SK-N-SH treated with all-trans-retinoic acid at 6 μM for 48 hours (cell line): ENCODE data around the gene RRM1.

Experiments
- ARNTL ChIP-seq: fragments of 450-650 bp; formaldehyde crosslinking; IDR thresholded peaks from 2 replicates; pipeline ENCODE4 v1.5.0; 2020; ENCODE audit warnings: low read depth, mild to moderate bottlenecking, moderate library complexity, borderline replicate concordance
- BACH2 ChIP-seq: fragments of 250-450 bp; sonication (Bioruptor Pico); IDR thresholded peaks from 2 replicates; pipeline ENCODE4 v1.9.0; 2021; ENCODE audit warnings: mild to moderate bottlenecking, borderline replicate concordance
- CSDC2 ChIP-seq: fragments of 250-450 bp; sonication (Bioruptor Pico); IDR thresholded peaks from 2 replicates; pipeline ENCODE4 v1.5.0; 2020; ENCODE audit warnings: mild to moderate bottlenecking, moderate library complexity
- OSR1 ChIP-seq: fragments of 250-450 bp; sonication (Bioruptor Pico); IDR thresholded peaks from 2 replicates; pipeline ENCODE4 v1.8.0; 2022; ENCODE audit warnings: moderate library complexity, mild to moderate bottlenecking, inconsistent platforms
- POU6F1 ChIP-seq: fragments of 250-450 bp; sonication (Bioruptor Pico); IDR thresholded peaks from 2 replicates; pipeline ENCODE4 v1.8.0; 2021; ENCODE audit warnings: low read depth, mild to moderate bottlenecking, moderate library complexity, borderline replicate concordance
- PPARA ChIP-seq: fragments of 250-450 bp; sonication (Bioruptor Pico); IDR thresholded peaks from 2 replicates; pipeline ENCODE4 v1.5.0; 2020; ENCODE audit warnings: mild to moderate bottlenecking, borderline replicate concordance
- SNAI2 ChIP-seq: fragments of 250-450 bp; sonication (Bioruptor Pico); IDR thresholded peaks from 2 replicates; pipeline ENCODE4 v1.5.0; 2020; ENCODE audit warnings: mild to moderate bottlenecking, moderate library complexity
- TSHZ2 ChIP-seq: fragments of 250-450 bp; sonication (Bioruptor Pico); IDR thresholded peaks from 2 replicates; pipeline ENCODE4 v1.5.0; 2020; ENCODE audit warnings: mild to moderate bottlenecking, moderate library complexity
- ZC3H10 ChIP-seq: fragments of 250-450 bp; sonication (Bioruptor Pico); IDR thresholded peaks from 2 replicates; pipeline ENCODE4 v1.5.1; 2021; ENCODE audit warnings: mild to moderate bottlenecking, moderate library complexity
- ZFP3 ChIP-seq: fragments of 250-450 bp; sonication (Bioruptor Pico); IDR thresholded peaks from 2 replicates; pipeline ENCODE4 v1.5.0; 2020; ENCODE audit warnings: mild to moderate bottlenecking, moderate library complexity
- ZFP30 ChIP-seq: fragments of 450-650 bp; formaldehyde crosslinking; IDR thresholded peaks from 2 replicates; pipeline ENCODE4 v1.5.0; 2022; ENCODE audit warnings: mild to moderate bottlenecking, moderate library complexity
- ZNF70 ChIP-seq: fragments of 450-650 bp; formaldehyde crosslinking; IDR thresholded peaks from 2 replicates; pipeline ENCODE4 v1.5.0; 2020; ENCODE audit warnings: mild to moderate bottlenecking, moderate library complexity
- TF ChIP-seq, protein P1 (sequence below): fragments of 250-450 bp; sonication (Bioruptor Pico); IDR thresholded peaks from 2 replicates; pipeline ENCODE4 v1.8.0; 2020; ENCODE audit warnings: mild to moderate bottlenecking, moderate library complexity, borderline replicate concordance
- TF ChIP-seq, protein P2 (sequence below): fragments of 250-450 bp; sonication (Bioruptor Pico); IDR thresholded peaks from 2 replicates; pipeline ENCODE4 v1.5.1; 2020; ENCODE audit warnings: low read depth, mild to moderate bottlenecking, moderate library complexity

GRCh38 chr11:4178813-4179662, 84.4 kb downstream of the RRM1 start:
- no peak for TF ChIP-seq ZFP30 (CRISPR knock-in tag)
- no peak for TF ChIP-seq TSHZ2 (CRISPR knock-in tag)
- TF ChIP-seq PPARA (CRISPR knock-in tag), result no peak
- no peak for TF ChIP-seq ZFP3 (CRISPR knock-in tag)
- TF ChIP-seq CSDC2 (CRISPR knock-in tag), result no peak
- no peak for TF ChIP-seq ZNF70 (CRISPR knock-in tag)
- no peak for TF ChIP-seq OSR1 (CRISPR knock-in tag)
- TF ChIP-seq POU6F1, result no peak
- TF ChIP-seq, protein P1, sequence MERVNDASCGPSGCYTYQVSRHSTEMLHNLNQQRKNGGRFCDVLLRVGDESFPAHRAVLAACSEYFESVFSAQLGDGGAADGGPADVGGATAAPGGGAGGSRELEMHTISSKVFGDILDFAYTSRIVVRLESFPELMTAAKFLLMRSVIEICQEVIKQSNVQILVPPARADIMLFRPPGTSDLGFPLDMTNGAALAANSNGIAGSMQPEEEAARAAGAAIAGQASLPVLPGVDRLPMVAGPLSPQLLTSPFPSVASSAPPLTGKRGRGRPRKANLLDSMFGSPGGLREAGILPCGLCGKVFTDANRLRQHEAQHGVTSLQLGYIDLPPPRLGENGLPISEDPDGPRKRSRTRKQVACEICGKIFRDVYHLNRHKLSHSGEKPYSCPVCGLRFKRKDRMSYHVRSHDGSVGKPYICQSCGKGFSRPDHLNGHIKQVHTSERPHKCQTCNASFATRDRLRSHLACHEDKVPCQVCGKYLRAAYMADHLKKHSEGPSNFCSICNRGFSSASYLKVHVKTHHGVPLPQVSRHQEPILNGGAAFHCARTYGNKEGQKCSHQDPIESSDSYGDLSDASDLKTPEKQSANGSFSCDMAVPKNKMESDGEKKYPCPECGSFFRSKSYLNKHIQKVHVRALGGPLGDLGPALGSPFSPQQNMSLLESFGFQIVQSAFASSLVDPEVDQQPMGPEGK, result no peak
- TF ChIP-seq ZC3H10 (CRISPR knock-in tag), result no peak
- no peak for TF ChIP-seq ARNTL (CRISPR knock-in tag)
- TF ChIP-seq, protein P2, sequence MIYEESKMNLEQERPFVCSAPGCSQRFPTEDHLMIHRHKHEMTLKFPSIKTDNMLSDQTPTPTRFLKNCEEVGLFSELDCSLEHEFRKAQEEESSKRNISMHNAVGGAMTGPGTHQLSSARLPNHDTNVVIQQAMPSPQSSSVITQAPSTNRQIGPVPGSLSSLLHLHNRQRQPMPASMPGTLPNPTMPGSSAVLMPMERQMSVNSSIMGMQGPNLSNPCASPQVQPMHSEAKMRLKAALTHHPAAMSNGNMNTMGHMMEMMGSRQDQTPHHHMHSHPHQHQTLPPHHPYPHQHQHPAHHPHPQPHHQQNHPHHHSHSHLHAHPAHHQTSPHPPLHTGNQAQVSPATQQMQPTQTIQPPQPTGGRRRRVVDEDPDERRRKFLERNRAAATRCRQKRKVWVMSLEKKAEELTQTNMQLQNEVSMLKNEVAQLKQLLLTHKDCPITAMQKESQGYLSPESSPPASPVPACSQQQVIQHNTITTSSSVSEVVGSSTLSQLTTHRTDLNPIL (CRISPR knock-in tag), result no peak
- TF ChIP-seq BACH2, result no peak
- TF ChIP-seq SNAI2 (CRISPR knock-in tag), result no peak
